Neuron (in vitro differentiated cells): ENCODE measurements around the gene CCDC85B.
"Not testable (repeated sequence)": the region's sequence is repeated elsewhere in the genome, so short reads cannot be mapped to it uniquely, and the experiment has no call there.

Source experiments
- H2AFZ ChIP-seq: one replicate; pipeline ENCODE4 v1.6.1; 2013; ENCODE audit warnings: low read depth, mild to moderate bottlenecking, inconsistent platforms, low read length, moderate library complexity
- H3K27me3 ChIP-seq: one replicate; pipeline ENCODE4 v1.6.1; 2013; ENCODE audit warnings: low read length; ENCODE audit not compliant: insufficient read depth
- H3K36me3 ChIP-seq: one replicate; pipeline ENCODE4 v1.6.1; 2013; ENCODE audit warnings: low read length; ENCODE audit not compliant: insufficient read depth
- H3K4me1 ChIP-seq: one replicate; pipeline ENCODE4 v1.6.1; 2013; ENCODE audit warnings: low read length; ENCODE audit not compliant: insufficient read depth
- H3K4me3 ChIP-seq: 2 replicates; pipeline ENCODE4 v1.5.1; 2013; ENCODE audit warnings: mild to moderate bottlenecking, low read length, moderate library complexity
- H3K9me3 ChIP-seq: one replicate; pipeline ENCODE4 v1.6.1; 2013; ENCODE audit warnings: low read length

CCDC85B gene

DNA sequence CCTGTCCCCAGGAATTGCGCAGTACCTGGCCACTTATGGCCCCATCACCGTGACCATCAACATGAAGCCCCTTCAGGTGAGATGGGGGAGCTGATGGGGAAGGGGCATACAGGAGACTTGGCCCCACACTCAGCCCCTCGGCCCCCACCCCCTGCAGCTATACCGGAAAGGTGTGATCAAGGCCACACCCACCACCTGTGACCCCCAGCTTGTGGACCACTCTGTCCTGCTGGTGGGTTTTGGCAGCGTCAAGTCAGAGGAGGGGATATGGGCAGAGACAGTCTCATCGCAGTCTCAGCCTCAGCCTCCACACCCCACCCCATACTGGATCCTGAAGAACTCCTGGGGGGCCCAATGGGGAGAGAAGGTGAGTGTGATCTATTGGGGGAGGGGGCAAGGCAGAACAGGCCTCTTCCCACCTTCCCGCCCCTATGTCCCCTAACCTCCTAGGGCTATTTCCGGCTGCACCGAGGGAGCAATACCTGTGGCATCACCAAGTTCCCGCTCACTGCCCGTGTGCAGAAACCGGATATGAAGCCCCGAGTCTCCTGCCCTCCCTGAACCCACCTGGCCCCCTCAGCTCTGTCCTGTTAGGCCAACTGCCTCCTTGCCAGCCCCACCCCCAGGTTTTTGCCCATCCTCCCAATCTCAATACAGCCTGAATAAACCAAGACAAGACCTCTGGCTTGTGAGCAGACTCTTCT lies 7.3 kb upstream of the CCDC85B start:
- H2AFZ ChIP-seq, result no peak overlapping the region
- peaks cover 11% of the 10 kb centered on the region for H3K4me1 ChIP-seq
- H3K27me3 ChIP-seq, result no peaks in the 10 kb centered on the region
- peaks cover 41% of the 10 kb centered on the region for H3K36me3 ChIP-seq
- no peak overlapping the region for H3K4me3 ChIP-seq
- no peaks in the 10 kb centered on the region for H3K9me3 ChIP-seq

GRCh38 chr11:65883786-65884715 lies 6.4 kb upstream of the CCDC85B start:
- Histone ChIP-seq H3K4me1 (peaks cover 16% of the 10 kb centered on the region), H2AFZ (no peak overlapping the region), H3K9me3 (no peaks in the 10 kb centered on the region), H3K36me3 (peaks cover 41% of the 10 kb centered on the region), H3K27me3 (no peaks in the 10 kb centered on the region), H3K4me3 (no peak overlapping the region)

DNA sequence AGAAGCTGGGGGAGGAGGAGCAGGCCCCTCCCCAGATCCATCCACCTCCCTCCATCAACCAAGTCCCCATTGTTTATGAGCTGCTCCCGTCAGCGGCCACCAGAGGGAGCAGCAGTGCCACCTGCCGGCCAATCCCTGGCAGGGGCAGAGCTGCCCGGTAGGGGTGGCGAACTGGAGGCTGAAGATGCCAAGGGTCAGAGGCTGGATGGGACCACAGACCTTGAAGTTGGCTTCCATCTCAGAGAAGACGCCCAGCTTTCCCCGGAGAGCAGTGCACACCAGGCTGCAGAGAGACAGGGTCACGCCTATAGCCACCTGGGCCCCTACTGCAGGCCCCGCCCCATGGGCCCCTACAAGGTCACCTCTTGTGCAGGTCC lies 5.8 kb upstream of the CCDC85B start:
- H2AFZ ChIP-seq, result no peak overlapping the region
- H3K4me1 ChIP-seq, result peaks cover 21% of the 10 kb centered on the region
- no peak overlapping the region for H3K4me3 ChIP-seq
- H3K9me3 ChIP-seq, result no peaks in the 10 kb centered on the region
- no peaks in the 10 kb centered on the region for H3K27me3 ChIP-seq
- H3K36me3 ChIP-seq, result peaks cover 41% of the 10 kb centered on the region

DNA sequence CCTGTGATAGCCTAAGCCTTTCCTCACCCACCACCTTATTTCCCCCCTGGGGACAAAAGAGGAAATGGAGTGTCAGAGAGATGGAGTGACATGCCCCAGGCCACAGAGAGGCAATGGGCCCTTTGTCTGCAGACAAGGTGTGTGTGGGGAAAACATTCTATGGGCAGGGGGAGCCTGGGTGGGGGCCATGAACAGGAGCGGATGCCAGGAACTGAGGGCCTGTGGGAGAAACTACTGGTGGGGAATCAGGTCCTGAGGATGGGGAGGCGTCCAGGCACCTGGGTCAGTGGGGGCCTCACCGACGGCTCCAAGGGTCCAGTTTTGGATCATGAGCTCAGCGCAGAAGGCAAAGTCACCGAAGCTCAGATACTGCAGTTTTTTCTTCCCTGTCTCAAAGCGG lies 5.2 kb upstream of the CCDC85B start:
- no peaks in the 10 kb centered on the region for H3K27me3 ChIP-seq
- H3K9me3 ChIP-seq, result no peaks in the 10 kb centered on the region
- H3K36me3 ChIP-seq, result peaks cover 41% of the 10 kb centered on the region
- H2AFZ ChIP-seq, result no peak overlapping the region
- H3K4me1 ChIP-seq, result peaks cover 27% of the 10 kb centered on the region
- no peak overlapping the region for H3K4me3 ChIP-seq

DNA sequence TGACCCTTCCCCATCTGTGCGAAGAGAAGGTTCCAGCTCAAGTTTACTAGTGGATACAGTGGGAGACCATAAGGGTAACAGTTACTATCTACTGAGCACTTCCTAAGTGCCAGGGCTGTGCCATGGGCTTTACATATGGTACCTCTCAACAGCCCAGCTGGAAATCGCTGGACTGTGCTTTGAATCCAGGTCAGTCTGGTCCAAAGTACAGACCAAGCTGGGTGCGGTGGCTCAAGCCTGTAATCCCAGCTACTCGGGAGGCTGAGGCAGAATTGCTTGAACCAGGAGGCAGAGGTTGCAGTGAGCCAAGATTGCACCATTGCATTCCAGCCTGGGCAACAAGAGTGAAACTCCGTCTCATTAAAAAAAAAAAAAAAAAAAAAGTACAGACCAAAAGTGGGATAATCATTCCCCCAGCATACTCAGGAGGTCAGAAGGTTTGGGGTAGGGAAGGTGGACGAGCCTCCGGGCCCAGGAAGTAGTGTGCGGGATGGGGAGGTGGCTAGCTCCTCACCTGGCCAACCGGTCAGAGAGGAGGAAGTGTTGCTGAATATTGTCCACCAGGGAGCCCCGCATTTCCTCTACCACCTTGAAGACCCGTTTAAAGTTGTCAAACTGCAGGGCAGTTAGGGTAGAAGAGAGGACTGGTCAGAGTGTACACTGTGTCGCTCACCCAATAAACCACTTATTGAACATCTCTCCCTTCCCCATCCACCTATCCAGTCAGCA lies 4.5 kb upstream of the CCDC85B start:
- Histone ChIP-seq H3K4me3 (no peak overlapping the region), H3K4me1 (peaks cover 27% of the 10 kb centered on the region), H3K27me3 (no peaks in the 10 kb centered on the region), H2AFZ (no peak overlapping the region), H3K9me3 (no peaks in the 10 kb centered on the region), H3K36me3 (peaks cover 41% of the 10 kb centered on the region)

DNA sequence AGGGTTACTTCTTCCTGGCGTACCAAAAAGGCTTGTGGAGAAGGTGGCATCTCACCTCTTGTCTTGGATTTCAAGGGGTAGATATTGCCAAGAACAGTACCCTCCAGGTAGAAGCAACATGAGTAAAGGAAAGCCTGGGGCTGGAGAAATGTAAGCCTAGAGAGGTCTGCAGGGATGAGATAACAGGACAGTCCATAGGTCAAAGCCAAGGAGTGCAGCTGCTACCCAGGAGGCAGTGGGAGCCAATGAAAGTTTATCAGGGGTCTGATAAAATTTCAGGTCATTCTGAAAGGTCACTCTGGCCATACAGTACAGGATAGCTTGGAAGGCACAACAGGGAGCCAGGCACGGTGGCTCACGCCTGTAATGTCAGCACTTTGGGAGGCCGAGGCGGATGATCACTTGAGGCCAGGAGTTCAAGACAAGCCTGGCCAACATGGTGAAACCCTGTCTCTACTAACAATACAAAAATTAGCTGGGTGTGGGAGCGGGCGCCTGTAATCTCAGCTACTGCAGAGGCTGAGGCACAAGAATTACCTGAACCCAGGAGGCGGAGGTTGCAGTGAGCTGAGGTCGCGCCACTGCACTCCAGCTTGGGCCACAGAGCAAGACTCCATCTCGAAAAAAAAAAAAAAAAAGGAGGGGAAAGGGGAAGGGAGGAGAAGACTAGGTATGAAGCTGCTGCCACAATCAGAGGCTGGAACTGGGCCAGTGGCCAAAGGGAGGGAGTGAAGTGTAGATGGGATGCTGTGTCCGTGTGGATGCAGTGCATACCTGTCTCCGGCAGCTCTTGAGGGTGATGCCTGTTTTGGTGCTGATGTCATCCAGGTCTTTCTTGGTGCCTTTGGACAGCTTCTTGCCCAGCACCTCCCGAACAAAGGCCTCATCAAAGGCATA lies 3.4 kb upstream of the CCDC85B start:
- no peak overlapping the region for H2AFZ ChIP-seq
- peak overlapping the region; percentile 79 for H3K4me3 ChIP-seq
- no peaks in the 10 kb centered on the region for H3K9me3 ChIP-seq
- H3K4me1 ChIP-seq, result peaks cover 36% of the 10 kb centered on the region
- H3K27me3 ChIP-seq, result no peaks in the 10 kb centered on the region
- peaks cover 41% of the 10 kb centered on the region for H3K36me3 ChIP-seq

- Histone ChIP-seq H3K36me3 (peaks cover 36% of the 10 kb centered on the region), H3K9me3 (no peaks in the 10 kb centered on the region), H3K27me3 (no peaks in the 10 kb centered on the region), H2AFZ (no peak overlapping the region), H3K4me1 (peaks cover 39% of the 10 kb centered on the region), H3K4me3 (peak overlapping the region; percentile 79)
Observed at GRCh38 chr11:65887723-65888162, 2.7 kb upstream of the CCDC85B start.

DNA sequence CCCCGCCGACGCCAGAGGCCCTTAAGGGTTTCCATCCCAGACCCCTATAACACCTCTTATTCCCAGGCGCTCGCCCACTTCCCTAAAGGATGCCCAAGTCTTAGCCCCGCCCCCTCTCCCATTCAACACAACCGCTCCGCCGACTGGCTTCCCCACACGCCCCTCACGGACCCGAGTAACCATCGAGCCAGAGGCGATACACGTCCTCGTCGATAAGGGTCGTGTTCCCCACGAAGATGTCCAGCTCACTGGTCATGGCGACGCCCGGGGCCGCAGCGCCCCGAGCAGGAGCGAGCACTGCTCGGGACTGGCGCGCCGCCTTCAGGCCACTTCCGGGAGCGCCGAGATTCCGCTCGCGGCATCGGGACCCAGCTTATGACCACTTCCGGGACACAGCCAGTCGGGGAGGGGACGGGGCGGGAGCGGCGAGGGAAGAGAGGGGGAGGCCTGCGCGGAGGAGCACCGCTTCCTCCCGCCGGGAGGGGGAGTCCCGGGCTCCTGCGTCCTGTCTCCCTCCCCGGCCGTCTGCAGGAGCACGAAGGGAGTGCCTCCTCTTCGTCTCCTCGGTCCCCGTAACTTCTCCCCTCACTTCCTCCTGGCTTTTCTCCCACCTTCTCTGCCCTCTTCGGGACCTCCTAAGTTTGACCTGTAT lies 2.2 kb upstream of the CCDC85B start, which contains the start of gene FIBP:
Gene FIBP, minus strand, starts transcription at position 309 of the 652 bp plus-strand sequence. Its CDS starts 53 bp downstream, at position 256.
- H3K36me3 ChIP-seq, result peaks cover 30% of the 10 kb centered on the region
- H3K9me3 ChIP-seq, result no peaks in the 10 kb centered on the region
- H3K4me3 ChIP-seq, result peak within 1 kb of the TSS; percentile 79
- no peak within 1 kb of the TSS for H2AFZ ChIP-seq
- no peaks in the 10 kb centered on the region for H3K27me3 ChIP-seq
- peaks cover 39% of the 10 kb centered on the region for H3K4me1 ChIP-seq

DNA sequence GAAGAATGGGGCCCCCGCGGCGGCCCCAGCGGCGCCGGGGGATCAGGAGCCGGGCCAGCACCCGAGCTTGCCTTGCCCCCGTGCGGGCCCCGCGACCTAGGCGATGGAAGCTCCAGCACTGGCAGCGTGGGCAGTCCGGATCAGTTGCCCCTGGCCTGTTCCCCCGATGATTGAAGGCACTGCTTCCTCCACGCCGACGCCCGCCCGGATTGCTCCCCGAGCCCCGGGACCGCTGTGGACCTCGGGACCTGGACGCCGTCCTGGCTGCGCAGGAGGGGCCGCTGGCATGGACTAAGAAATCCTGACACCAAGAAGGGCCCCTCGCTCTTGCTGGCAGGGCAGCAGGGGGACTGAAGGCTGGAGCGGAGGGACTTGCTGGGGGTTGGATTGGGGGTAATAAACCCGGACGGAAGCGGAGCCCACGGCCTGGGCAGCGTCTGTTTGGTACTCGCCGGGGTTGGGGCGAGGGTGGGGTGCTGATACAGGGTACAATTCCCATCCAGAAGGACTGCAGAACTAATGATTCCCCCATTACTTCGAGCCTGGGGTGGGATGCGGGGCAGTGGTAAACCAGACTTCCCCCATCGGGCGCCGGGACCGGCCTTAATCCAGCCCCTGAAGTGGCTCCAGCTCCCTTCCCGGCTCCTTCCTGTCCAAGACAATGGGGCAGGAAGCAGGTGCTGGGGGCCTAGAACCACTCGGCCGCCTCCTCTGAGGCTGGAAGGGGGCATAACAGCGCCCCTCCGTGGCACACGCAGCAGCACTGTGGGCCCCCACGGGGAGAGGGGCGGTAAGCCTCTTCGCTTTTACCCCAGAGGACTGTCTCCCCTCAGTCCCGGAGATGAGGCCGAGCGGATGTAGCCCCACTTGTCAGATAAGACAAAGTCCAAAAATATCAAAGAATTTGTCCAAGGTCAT lies 1.0 kb downstream of the CCDC85B start:
- no peaks in the 10 kb centered on the region for H3K27me3 ChIP-seq
- peaks cover 5% of the 10 kb centered on the region for H3K36me3 ChIP-seq
- peaks cover 36% of the 10 kb centered on the region for H3K4me1 ChIP-seq
- no peaks in the 10 kb centered on the region for H3K9me3 ChIP-seq
- peak overlapping the region; percentile 79 for H3K4me3 ChIP-seq
- peak overlapping the region; percentile 63 for H2AFZ ChIP-seq

DNA sequence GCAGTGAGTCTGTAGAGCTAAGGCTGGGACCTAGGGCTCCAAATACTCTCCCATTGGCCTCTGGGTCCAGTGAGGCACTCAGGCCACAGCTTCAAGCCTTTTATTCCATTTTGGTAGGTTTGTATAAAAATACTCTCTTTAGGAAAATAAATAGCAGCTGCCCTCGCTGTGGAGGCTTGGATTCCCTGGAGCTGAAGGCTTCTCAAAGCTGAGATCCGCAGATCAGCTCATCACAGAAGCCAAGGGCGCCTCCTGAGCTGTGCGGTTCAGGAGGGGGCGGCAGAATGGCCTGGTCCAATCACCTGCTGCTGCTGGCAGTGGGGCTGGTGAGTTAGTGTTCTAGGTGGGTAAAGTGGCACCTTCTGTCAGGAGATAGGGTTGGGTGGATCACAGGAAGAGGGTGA lies 1.7 kb downstream of the CCDC85B start:
- H3K27me3 ChIP-seq, H3K9me3 ChIP-seq, H2AFZ ChIP-seq, H3K36me3 ChIP-seq: not testable (repeated sequence)
- peaks cover 32% of the 10 kb centered on the region for H3K4me1 ChIP-seq
- H3K4me3 ChIP-seq, result peak overlapping the region; percentile 79

DNA sequence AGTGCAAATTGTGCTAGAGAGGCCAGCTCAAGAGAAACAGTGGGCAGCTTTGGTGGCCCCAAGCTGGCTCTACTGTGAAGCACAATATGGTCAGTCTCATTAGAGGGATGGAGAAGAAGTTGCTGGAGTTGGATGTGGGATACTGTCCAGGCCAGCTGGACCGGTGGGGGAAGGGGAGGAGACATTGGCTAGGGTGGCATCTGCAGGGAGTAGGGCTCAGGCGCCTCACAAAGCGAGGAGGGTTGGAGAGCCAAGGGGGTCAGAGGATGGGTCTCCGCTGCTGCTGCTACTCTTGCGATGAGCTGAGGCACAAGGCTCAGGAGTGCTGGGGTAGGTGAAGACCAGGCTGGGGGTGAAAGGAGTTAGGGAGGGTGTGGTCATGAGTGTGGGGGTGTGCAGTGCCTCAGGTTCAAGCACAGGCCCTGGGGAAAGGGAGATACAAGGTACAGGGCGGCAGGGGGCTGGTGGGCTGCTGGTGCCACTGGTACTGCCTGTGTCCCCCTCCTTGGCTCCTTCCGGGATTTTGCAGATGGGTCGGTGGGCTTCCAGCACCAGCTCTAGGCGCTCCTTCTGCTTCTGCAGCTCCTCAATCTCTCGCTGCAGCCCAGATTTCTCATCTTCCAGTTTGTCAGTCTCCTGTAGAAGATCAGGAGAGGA lies 2.3 kb downstream of the CCDC85B start:
- Histone ChIP-seq H3K4me1 (peaks cover 28% of the 10 kb centered on the region), H3K36me3 (no peaks in the 10 kb centered on the region), H3K9me3 (no peaks in the 10 kb centered on the region), H3K27me3 (no peaks in the 10 kb centered on the region), H2AFZ (no peak overlapping the region), H3K4me3 (no peak overlapping the region)
